Progenitor cell of endocrine pancreas (in vitro differentiated cells): Measurements from ENCODE around the gene GSTO2. TPM values are rescaled to one million over a fixed set of nuclear protein-coding genes. Genes with fewer than 3 reads are reported as not detected.
A peak's percentile ranks its signal among the peaks of the same experiment; 100 is the strongest.

ENCODE experiments used
- DNase-seq: peaks from one replicate; pipeline ENCODE4 v3.0.0; 2021; ENCODE audit warnings: low spot score; ENCODE audit not compliant: unreplicated experiment
- H3K27ac Mint-ChIP-seq: 2 replicates; pipeline ENCODE4 v1.8.0; 2021; ENCODE audit warnings: mild to moderate bottlenecking, moderate library complexity, mixed read lengths
- H3K27me3 Mint-ChIP-seq: 2 replicates; pipeline ENCODE4 v1.8.0; 2021; ENCODE audit warnings: mixed read lengths
- H3K36me3 Mint-ChIP-seq: 2 replicates; pipeline ENCODE4 v1.8.0; 2022; ENCODE audit warnings: mixed read lengths; ENCODE audit not compliant: insufficient read depth
- H3K4me1 Mint-ChIP-seq: 2 replicates; pipeline ENCODE4 v1.8.0; 2021; ENCODE audit warnings: low read depth, mixed read lengths
- H3K4me3 Mint-ChIP-seq: 2 replicates; pipeline ENCODE4 v1.8.0; 2021; ENCODE audit warnings: low read depth, mild to moderate bottlenecking, moderate library complexity, mixed read lengths
- H3K9me3 Mint-ChIP-seq: 2 replicates; pipeline ENCODE4 v1.8.0; 2021; ENCODE audit warnings: low read depth, mixed read lengths
- total RNA-seq: library from RNA; stranded (reverse); gene quantifications from 2 replicates; pipeline ENCODE4 v1.2.1, GENCODE V29; 2021
- TF ChIP-seq, protein P1 (sequence below): fragments of 200-600 bp; sonication (generic); IDR thresholded peaks from one replicate; pipeline ENCODE4 v1.5.0; 2021; ENCODE audit warnings: antibody characterized with exemption, mild to moderate bottlenecking; ENCODE audit not compliant: unreplicated experiment

Gene GSTO2
- total RNA-seq, 1 donor from 2014 or later: 9.8 TPM

DNA sequence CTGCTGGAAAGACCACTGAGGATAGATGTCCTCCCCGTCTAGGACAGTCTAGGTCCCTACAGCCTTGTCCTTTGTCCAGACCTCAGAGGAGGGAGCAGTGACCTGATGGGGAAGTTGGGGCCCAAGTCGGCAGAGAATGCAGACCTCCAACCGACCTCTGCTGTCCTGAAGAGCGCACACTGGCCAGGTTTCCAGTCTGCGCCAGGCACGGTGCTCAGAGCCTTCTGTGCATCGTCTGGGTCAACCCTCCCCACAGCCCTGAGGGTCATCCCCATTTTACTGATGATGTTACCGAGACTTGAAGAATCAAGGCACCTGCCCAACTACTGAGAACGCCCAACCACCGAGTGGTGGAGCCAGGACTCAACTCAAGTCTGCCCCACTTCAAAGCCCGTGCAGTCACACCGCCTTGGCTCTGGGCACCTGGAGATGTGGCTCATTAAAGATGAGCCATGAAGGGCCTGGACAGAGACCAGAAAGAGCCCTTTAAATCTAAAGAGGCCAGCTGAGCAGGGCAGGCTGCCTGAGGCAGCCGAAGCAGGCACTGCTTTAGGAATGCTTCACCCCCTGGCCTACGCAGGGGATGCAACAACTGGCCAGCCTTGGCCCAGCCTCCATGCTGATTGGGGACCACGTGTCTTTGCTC, 64.9 kb downstream of the GSTO2 start:
- Mint-ChIP-seq H3K27me3 (peaks cover 9% of the 10 kb centered on the region), H3K4me3 (no peak overlapping the region), H3K9me3 (no peaks in the 10 kb centered on the region), H3K36me3 (no peaks in the 10 kb centered on the region), H3K27ac (no peak overlapping the region), H3K4me1 (peaks cover 35% of the 10 kb centered on the region)
- TF ChIP-seq, protein P1, sequence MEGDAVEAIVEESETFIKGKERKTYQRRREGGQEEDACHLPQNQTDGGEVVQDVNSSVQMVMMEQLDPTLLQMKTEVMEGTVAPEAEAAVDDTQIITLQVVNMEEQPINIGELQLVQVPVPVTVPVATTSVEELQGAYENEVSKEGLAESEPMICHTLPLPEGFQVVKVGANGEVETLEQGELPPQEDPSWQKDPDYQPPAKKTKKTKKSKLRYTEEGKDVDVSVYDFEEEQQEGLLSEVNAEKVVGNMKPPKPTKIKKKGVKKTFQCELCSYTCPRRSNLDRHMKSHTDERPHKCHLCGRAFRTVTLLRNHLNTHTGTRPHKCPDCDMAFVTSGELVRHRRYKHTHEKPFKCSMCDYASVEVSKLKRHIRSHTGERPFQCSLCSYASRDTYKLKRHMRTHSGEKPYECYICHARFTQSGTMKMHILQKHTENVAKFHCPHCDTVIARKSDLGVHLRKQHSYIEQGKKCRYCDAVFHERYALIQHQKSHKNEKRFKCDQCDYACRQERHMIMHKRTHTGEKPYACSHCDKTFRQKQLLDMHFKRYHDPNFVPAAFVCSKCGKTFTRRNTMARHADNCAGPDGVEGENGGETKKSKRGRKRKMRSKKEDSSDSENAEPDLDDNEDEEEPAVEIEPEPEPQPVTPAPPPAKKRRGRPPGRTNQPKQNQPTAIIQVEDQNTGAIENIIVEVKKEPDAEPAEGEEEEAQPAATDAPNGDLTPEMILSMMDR: no peak
- DNase-seq: no peak

DNA sequence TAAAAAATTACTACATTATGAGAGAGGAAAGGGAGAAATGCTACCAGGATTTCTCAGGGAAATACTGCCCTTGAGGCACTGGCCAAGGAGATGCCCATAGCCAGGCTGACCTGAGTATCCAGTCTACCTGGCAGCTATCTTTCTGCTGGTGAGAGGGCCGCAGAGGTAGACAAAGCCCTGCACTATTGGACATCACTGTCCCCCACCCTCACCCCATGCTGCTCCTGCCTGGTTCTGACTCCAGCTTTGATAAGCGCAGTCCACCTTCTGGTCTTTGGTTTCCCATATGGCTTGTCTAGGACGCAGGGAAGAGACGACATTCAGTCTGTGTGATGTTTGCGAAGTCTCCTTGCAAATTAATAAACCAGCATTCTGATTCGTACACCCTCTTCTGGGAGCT, 65.6 kb downstream of the GSTO2 start:
- TF ChIP-seq, protein P1: no peak
- Mint-ChIP-seq H3K4me1 (peaks cover 31% of the 10 kb centered on the region), H3K27me3 (peaks cover 15% of the 10 kb centered on the region), H3K36me3 (no peaks in the 10 kb centered on the region), H3K9me3 (no peaks in the 10 kb centered on the region), H3K27ac (no peak overlapping the region), H3K4me3 (no peak overlapping the region)
- DNase-seq: no peak

DNA sequence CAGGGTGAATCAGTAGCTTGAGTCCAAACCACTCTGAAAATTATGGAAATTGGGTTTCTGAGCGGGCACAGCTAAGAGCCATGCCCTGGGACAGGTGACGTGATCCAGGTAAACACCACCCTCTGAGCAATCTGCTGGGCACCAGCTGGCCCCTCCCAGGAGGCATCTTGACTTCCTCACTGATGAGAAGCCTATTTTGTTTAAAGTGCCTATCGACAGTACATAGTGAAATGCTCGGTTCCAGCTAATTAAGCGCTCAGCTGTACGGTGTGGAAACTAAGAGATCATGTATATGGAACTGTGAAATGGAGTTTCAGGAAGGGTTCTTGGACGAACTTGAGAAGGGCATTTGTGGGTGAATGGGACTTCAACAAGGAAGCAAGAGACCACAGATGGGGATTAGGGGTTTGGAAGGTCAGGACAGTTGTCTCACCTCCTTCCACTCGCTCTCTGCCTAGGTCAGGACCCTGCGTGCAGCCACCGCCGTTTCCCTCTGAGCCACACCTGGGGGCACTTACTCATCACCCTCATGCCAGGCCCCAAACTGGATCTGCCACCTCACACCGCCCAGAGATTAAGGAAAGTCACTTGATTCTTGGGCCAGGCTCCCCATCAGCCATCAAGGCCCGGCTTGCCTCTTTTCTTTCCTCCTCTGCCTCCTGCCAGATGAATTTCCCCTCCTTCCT, 66.1 kb downstream of the GSTO2 start:
- TF ChIP-seq, protein P1: no peak
- Mint-ChIP-seq H3K27ac (no peak overlapping the region), H3K27me3 (peaks cover 21% of the 10 kb centered on the region), H3K9me3 (no peaks in the 10 kb centered on the region), H3K4me3 (no peak overlapping the region), H3K4me1 (peaks cover 33% of the 10 kb centered on the region), H3K36me3 (no peaks in the 10 kb centered on the region)
- no peak for DNase-seq

DNA sequence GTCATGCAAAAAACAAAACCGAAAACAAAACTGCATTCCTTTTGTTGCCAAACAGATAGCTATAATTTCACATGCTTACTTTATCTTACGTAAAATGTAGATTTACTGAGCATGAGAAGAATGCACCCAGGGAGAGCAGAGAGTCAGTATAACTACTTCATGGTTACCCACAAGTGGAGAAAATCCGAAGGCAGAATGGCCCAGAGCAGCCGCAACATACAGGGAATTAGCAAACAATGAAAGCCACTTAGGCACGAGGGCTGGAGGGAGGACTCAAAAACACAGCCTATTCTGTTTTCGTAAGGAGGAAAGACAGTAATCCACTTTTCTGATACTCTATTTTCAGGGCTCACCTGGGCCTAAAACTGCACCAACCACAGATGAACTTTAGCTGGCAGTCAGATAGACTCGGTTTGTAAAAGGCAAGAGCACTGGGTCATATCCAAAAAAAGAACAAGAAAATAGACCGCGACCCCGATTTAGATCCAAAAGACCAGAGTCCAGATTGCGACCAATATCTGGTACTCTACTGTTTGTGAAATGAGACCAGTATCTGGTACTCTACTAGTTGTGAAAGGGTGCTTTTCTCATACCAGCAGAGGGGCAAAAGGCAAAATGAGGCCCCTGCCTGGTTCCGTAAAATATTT, 68.0 kb downstream of the GSTO2 start:
- DNase-seq: no peak
- Mint-ChIP-seq H3K27ac (peak overlapping the region; percentile 80), H3K27me3 (peaks cover 25% of the 10 kb centered on the region), H3K36me3 (no peaks in the 10 kb centered on the region), H3K4me3 (peak overlapping the region; percentile 96), H3K9me3 (no peaks in the 10 kb centered on the region), H3K4me1 (peaks cover 18% of the 10 kb centered on the region)
- TF ChIP-seq, protein P1: no peak

DNA sequence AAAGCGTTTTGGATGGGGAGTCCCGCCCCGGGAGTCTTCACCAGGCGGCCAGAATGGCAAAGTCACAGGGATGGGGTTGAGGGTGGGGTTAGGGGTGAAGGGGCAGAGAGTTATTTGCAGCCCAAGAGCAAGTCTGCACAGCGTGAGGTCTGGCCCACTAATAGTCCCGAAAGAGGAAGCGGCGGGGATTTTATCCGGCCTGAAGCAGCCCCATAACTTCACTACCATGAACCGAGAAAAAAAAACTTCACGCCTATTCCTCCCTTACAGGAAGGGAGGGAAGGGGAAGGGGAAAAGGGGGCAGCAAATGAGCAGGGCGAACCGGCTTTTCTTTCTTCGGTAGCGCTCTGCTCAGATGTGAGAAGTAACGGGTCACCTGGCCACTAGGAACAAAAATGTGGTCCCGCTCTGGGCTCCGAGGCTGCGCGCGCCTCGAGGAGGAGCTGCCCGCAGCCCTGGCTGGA, 68.6 kb downstream of the GSTO2 start:
- no peak overlapping the region for H3K27ac Mint-ChIP-seq
- peaks cover 25% of the 10 kb centered on the region for H3K27me3 Mint-ChIP-seq

More for the DNA sequence above, 68.6 kb downstream of the GSTO2 start:
- DNase-seq: peak; percentile 37
- TF ChIP-seq, protein P1: no peak
- H3K36me3 Mint-ChIP-seq: no peaks in the 10 kb centered on the region
- H3K9me3 Mint-ChIP-seq: no peaks in the 10 kb centered on the region
- H3K4me1 Mint-ChIP-seq: peaks cover 18% of the 10 kb centered on the region
- peak overlapping the region; percentile 96 for H3K4me3 Mint-ChIP-seq
